Panc1 (cell line): ENCODE data around the gene CLIC1. TPM values are rescaled to one million over a fixed set of nuclear protein-coding genes. Genes with fewer than 3 reads are reported as not detected.

Experiments
- ATAC-seq: fragments of 200-7000 bp; cut with Tn5 transposase; 2 replicates; pipeline ENCODE4 v1.9.1; 2020; ENCODE audit warnings: mild to moderate bottlenecking, moderate library complexity
- BruUV-seq: library from RNA; stranded (reverse); fragments of 400-500 nt; replicated peaks from 2 replicates; lab custom pipeline; 2021; lab: Mats Ljungman, UMichigan
- CTCF ChIA-PET: fragments of 300-600 bp; sonication (Branson Sonifier 250); formaldehyde crosslinking; loops from one replicate; lab custom pipeline; 2022; ENCODE audit warnings: antibody characterized with exemption; lab: Charles Lee
- POLR2A ChIA-PET: fragments of 300-600 bp; sonication (Branson Sonifier 250); formaldehyde crosslinking; loops from one replicate; lab custom pipeline; 2022; ENCODE audit warnings: antibody characterized with exemption; lab: Charles Lee
- DNase-seq: peaks from one replicate; pipeline ENCODE4 v3.0.0-alpha.2; 2010; ENCODE audit warnings: low read depth, low spot score
- H3K27ac ChIP-seq: 2 replicates; pipeline ENCODE4 v1.5.1; 2011; ENCODE audit warnings: mild to moderate bottlenecking, low read length, inconsistent platforms
- H3K27me3 ChIP-seq: fragments of 200-500 bp; sonication (Bioruptor generic); 2 replicates; pipeline ENCODE4 v1.6.0; 2014; ENCODE audit warnings: low read length, inconsistent platforms; ENCODE audit not compliant: control insufficient read depth, insufficient read depth
- H3K36me3 ChIP-seq: fragments of 200-500 bp; sonication (Bioruptor generic); 2 replicates; pipeline ENCODE4 v1.5.1; 2014; ENCODE audit warnings: inconsistent platforms, mild to moderate bottlenecking, low read length, moderate library complexity; ENCODE audit not compliant: control insufficient read depth, insufficient read depth
- H3K4me1 ChIP-seq: 2 replicates; pipeline ENCODE4 v1.5.1; 2011; ENCODE audit warnings: inconsistent platforms, mild to moderate bottlenecking, low read length, moderate library complexity; ENCODE audit not compliant: control insufficient read depth, insufficient read depth
- H3K4me3 ChIP-seq, 2 experiments: 2 replicates each; pipeline ENCODE4 v1.5.1; 2011 to 2012; ENCODE audit warnings: low read depth in 2 of 2, low read length in 2 of 2, mild to moderate bottlenecking in 2 of 2, inconsistent platforms in 1 of 2, moderate library complexity in 1 of 2
- H3K9me3 ChIP-seq: fragments of 200-500 bp; sonication (Bioruptor generic); 2 replicates; pipeline ENCODE4 v1.5.1; 2014; ENCODE audit warnings: low read depth, mild to moderate bottlenecking, inconsistent platforms, low read length, moderate library complexity; ENCODE audit not compliant: control insufficient read depth, insufficient read depth
- POLR2AphosphoS5 ChIP-seq: IDR thresholded peaks from 2 replicates; pipeline ENCODE4 v1.6.1; 2012; ENCODE audit warnings: mild to moderate bottlenecking, low read depth, low read length, moderate library complexity
- SIN3A ChIP-seq: IDR thresholded peaks from 2 replicates; pipeline ENCODE4 v1.6.1; 2012; ENCODE audit warnings: low read depth, mild to moderate bottlenecking, low read length, moderate library complexity, borderline replicate concordance; ENCODE audit not compliant: insufficient read depth
- TCF7L2 ChIP-seq: IDR thresholded peaks from 2 replicates; pipeline ENCODE4 v1.6.1; 2011; ENCODE audit warnings: mild to moderate bottlenecking, low read depth, low read length, inconsistent platforms
- in situ Hi-C: cut with HindIII; loops from 2 replicates; pipeline ENCODE4 v1.10.0; 2016; ENCODE audit warnings: low sequenced_read_pairs, low pct_unique_long_range_greater_than_20kb
- intact Hi-C: fragments of 100-400 bp; cut with micrococcal nuclease; formaldehyde crosslinking; loops from one replicate; pipeline ENCODE4 v1.10.0; 2022; ENCODE audit not compliant: unreplicated experiment
- total RNA-seq: library from RNA; stranded (reverse); gene quantifications from one replicate; pipeline ENCODE4 v1.2.1, GENCODE V29; 2021; ENCODE audit not compliant: unreplicated experiment
- TF ChIP-seq, protein P1 (sequence below), 2 experiments: IDR thresholded peaks; 2 replicates each; pipeline ENCODE4 v1.6.1; 2011 to 2012; ENCODE audit warnings: low read depth in 2 of 2, control low read depth in 1 of 2, low read length in 1 of 2, mild to moderate bottlenecking in 1 of 2, moderate library complexity in 1 of 2; ENCODE audit not compliant: insufficient read depth in 1 of 2
- TF ChIP-seq, protein P2 (sequence below): fragments of 450-650 bp; IDR thresholded peaks from 2 replicates; pipeline ENCODE4 v1.5.1; 2017; ENCODE audit warnings: mild to moderate bottlenecking

CLIC1 gene
- total RNA-seq, 1 experiment from 2014 or later = 583 TPM

DNA sequence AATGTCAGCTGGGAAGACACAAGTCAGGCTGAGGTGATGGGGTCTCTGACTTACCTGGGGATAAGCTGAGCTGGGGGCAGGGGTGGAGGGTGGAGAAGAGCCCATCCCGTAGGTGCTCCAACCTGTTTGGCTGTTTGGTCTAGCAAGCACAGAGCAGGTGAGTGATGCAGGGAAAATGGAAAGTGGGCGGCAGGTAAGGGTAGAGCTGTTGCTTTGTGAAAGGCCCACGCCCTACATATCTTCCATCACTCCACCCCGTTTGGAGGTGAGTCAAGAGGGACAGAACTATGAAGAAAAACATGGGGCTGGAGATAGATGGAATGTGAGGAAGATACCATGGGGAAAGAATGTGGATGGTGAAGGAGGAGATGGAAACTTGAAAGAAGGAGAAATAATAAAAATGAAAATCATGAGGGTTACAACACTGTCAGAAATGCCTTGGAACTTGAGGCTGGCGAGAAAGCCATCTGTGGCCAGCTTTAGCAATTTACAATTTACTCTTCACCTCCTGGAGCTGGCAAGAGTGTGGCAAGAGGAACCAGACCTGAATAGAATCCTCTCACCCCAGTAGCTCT is 16.0 kb downstream of the CLIC1 start:
- CTCF ChIA-PET = no interaction called here
- intact Hi-C loops (no loop called here), in situ Hi-C loops (no loop called here)
- Histone ChIP-seq H3K27ac (no peak overlapping the region), H3K9me3 (no peaks in the 10 kb centered on the region), H3K4me1 (no peaks in the 10 kb centered on the region), H3K4me3 (no peak overlapping the region), H3K27me3 (no peaks in the 10 kb centered on the region), H3K36me3 (no peaks in the 10 kb centered on the region)
- ATAC-seq (no peak), DNase-seq (no peak)
- TF ChIP-seq, protein P1, sequence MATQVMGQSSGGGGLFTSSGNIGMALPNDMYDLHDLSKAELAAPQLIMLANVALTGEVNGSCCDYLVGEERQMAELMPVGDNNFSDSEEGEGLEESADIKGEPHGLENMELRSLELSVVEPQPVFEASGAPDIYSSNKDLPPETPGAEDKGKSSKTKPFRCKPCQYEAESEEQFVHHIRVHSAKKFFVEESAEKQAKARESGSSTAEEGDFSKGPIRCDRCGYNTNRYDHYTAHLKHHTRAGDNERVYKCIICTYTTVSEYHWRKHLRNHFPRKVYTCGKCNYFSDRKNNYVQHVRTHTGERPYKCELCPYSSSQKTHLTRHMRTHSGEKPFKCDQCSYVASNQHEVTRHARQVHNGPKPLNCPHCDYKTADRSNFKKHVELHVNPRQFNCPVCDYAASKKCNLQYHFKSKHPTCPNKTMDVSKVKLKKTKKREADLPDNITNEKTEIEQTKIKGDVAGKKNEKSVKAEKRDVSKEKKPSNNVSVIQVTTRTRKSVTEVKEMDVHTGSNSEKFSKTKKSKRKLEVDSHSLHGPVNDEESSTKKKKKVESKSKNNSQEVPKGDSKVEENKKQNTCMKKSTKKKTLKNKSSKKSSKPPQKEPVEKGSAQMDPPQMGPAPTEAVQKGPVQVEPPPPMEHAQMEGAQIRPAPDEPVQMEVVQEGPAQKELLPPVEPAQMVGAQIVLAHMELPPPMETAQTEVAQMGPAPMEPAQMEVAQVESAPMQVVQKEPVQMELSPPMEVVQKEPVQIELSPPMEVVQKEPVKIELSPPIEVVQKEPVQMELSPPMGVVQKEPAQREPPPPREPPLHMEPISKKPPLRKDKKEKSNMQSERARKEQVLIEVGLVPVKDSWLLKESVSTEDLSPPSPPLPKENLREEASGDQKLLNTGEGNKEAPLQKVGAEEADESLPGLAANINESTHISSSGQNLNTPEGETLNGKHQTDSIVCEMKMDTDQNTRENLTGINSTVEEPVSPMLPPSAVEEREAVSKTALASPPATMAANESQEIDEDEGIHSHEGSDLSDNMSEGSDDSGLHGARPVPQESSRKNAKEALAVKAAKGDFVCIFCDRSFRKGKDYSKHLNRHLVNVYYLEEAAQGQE (IDR thresholded peaks at IDR 0.05; ENCODE audit: insufficient read depth in 1 of 2, low read depth in 2 of 2, low read length in 1 of 2) = no peak
- no peak for TF ChIP-seq TCF7L2
- TF ChIP-seq SIN3A = no peak
- TF ChIP-seq, protein P2, sequence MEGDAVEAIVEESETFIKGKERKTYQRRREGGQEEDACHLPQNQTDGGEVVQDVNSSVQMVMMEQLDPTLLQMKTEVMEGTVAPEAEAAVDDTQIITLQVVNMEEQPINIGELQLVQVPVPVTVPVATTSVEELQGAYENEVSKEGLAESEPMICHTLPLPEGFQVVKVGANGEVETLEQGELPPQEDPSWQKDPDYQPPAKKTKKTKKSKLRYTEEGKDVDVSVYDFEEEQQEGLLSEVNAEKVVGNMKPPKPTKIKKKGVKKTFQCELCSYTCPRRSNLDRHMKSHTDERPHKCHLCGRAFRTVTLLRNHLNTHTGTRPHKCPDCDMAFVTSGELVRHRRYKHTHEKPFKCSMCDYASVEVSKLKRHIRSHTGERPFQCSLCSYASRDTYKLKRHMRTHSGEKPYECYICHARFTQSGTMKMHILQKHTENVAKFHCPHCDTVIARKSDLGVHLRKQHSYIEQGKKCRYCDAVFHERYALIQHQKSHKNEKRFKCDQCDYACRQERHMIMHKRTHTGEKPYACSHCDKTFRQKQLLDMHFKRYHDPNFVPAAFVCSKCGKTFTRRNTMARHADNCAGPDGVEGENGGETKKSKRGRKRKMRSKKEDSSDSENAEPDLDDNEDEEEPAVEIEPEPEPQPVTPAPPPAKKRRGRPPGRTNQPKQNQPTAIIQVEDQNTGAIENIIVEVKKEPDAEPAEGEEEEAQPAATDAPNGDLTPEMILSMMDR = no peak
- no peak for TF ChIP-seq POLR2AphosphoS5
- POLR2A ChIA-PET = interaction anchor here (0.6 kb wide), 1 partner anchor 107 kb away, joined by 3 read pairs; the partner anchor contains the start of gene HSPA1B
- BruUV-seq = no TSS peak

DNA sequence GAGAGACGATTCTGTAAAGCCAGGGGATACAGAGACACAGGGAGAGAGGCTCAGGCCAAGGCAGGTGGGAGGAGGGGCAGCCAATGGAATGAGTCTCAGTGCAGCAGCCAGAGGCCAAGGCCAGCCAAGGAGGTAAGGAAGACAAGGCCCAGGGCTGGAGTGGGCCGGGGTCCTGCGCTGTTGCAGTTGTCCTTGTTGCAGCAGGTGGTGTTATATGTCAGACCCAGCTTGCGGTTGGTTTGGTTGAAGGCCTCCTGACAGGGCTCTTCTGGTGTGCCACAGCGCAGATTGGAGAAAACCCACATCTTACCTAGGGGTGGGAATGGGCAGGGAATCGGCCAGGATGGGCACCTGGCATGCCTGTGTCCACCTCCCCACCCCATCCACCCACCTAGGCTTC is 17.3 kb downstream of the CLIC1 start:
- TF ChIP-seq SIN3A (no peak), POLR2AphosphoS5 (no peak), TCF7L2 (no peak)
- TF ChIP-seq, protein P2 = no peak
- TF ChIP-seq, protein P1 (IDR thresholded peaks at IDR 0.05; ENCODE audit: insufficient read depth in 1 of 2, low read depth in 2 of 2, low read length in 1 of 2) = no peak
- no peak overlapping the region for H3K27ac ChIP-seq
- ChIA-PET POLR2A (interaction anchor here (0.6 kb wide), 1 partner anchor 15 kb away, joined by 3 read pairs; no protein-coding TSS in a partner anchor), CTCF (no interaction called here)
- ATAC-seq = no peak
- H3K36me3 ChIP-seq = no peaks in the 10 kb centered on the region
- intact Hi-C loops = no loop called here
- no peaks in the 10 kb centered on the region for H3K27me3 ChIP-seq
- in situ Hi-C loops = no loop called here
- no peak overlapping the region for H3K4me3 ChIP-seq
- no peaks in the 10 kb centered on the region for H3K9me3 ChIP-seq
- no TSS peak for BruUV-seq
- no peaks in the 10 kb centered on the region for H3K4me1 ChIP-seq
- no peak for DNase-seq
